ENCODE measurements around the gene OR1I1.

The OR1I1 gene

GRCh38 chr19:15099017-15099582 lies 17.1 kb downstream of the OR1I1 start:
- no peak for DNase-seq

GRCh38 chr19:15101479-15102082 lies 19.6 kb downstream of the OR1I1 start:
- peak; percentile 14 to 31 for DNase-seq

- DNase-seq: no peak
These were observed 22.0 kb downstream of the OR1I1 start for GRCh38 chr19:15104003-15104402.

- DNase-seq: no peak
These were observed 22.4 kb downstream of the OR1I1 start for GRCh38 chr19:15104411-15104810.

DNA sequence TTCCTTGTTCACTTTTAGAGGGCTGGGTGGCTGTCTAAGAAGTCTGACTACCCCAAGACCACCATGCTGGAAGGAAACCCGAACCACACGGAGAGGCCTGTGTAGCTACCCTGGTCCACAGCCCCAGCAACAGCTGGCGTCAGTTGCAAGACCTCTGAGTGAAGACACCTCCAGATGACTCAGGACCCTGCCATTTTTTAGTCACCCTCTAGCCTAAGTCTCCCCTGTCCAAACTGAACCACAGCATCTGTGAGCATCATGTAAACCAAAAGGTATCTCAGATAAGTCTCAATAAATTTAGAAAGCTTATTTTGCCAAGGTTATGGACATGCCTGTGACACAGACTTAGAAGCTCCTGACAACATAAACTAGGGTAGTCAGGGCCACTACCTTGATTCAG lies 23.0 kb downstream of the OR1I1 start:
- DNase-seq: no peak

DNA sequence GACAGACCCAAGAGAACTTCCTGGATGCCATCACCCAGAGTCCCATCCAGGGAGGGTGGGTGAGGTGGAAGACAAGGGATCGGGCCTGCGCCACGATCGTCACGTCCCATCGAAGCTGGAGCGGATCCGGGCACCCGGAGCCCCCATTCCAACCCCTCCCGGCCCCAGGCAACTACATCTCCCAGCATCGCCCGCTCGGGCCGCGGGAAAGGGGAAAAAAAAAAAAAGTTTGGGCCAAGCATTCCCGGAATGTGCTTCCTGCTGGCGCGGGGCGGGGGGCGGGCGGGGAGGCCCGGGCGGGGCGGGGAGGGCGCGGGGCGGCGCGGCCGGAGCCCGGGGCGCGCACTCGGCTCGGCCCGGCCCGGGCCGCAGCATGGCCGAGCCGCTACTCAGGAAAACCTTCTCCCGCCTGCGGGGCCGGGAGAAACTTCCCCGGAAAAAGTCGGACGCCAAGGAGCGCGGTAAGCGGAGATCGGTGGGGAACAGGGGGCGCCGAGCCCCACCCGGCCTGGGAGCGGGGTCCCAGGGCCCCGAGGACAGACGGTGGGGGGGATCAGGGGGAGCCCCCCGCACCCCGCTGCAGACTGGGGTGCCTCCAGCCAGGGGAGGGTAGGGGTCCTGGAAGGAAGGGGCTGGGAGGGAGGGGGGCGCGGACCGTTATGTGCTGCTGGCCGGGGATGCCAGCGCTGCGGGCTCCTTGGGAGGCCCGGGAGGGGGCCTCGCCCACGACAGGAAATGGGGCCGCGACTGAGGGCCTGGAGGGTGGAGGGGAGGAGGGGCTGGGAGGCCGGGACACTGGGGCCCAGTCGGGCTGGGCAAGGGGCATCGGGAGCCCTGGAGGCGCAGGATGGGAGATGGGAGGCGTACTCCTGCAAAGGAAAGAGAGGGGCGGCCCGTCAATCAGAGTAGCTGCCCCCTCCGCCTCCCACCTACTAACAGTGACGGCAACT lies 25.3 kb downstream of the OR1I1 start, which contains the start of gene SYDE1:
Gene SYDE1 (plus strand): TSS at position 341 of the 950 bp plus-strand sequence. CDS start 33 bp downstream, at position 374.
- no peak for DNase-seq

DNA sequence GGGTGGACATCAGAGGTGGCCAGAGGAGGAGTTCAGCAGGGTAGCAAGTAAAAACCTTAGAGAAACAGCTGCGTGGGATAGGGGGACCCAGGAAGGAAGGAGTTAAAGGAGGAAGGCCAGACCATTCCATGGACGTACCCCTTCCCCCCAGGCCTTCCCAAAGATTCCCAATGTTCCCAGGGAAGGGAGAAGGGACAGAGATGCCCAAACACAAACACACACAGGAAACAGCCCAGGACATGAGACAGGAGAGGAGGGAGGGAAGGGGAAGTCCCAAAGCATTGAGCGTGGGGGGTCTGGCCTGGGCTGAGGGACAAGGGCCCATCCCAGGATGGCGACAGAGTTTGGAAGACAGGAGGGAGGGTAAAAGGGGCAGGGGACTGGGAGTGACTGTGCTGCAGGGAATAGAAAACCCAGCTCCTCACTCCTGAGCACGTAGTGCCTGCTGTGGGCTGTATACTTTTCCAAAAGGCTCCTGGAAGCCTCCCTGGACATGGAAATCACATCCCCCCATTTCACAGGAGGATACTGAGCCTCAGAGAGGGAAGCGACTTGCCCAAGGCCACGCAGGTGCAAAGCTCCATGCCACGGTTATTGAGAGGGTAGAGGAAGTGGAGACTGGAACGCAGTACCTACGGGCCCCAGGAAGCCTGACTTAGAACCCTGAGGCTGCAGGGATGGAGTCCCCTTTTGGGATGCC lies 26.3 kb downstream of the OR1I1 start:
- DNase-seq: no peak

GRCh38 chr19:15108845-15109767 lies 27.1 kb downstream of the OR1I1 start:
- DNase-seq: no peak

GRCh38 chr19:15109768-15110417 lies 27.9 kb downstream of the OR1I1 start:
- no peak for DNase-seq

DNA sequence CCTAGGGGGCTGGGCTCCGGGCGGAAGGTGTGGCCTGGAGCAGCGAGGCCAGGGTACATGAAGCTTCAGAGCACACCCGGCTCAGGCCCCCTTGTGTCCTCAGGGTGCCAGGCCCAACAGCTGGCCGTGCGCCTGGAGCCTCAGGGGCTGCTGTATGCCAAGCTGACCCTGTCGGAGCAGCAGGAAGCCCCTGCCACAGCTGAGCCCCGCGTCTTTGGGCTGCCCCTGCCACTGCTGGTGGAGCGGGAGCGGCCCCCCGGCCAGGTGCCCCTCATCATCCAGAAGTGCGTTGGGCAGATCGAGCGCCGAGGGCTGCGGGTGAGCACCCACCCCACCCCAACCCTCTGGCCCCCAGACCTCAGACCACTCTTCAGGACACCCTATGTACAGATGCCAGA lies 28.4 kb downstream of the OR1I1 start:
- no peak for DNase-seq

DNA sequence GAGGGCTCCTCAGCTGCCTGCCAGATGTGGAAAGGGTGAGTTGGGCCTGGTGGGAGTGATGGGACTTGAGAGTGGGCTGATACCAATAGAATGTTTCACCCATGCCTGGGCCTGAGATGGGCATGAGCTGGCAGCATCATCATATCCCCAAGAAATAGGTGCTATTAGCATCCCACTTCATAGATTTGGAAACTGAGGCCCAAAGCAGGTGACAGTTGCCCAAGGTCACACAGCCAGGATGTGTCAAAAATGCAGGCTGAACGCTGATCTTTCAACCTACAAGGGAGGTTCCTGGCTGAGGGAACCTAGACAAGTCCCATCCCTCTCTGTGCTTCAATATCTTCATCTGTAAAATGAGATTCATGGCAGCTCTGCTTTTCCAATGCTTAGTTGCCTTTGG lies 29.7 kb downstream of the OR1I1 start:
- DNase-seq: no peak

- DNase-seq: no peak
These were observed 30.4 kb downstream of the OR1I1 start for GRCh38 chr19:15112385-15112784.

DNA sequence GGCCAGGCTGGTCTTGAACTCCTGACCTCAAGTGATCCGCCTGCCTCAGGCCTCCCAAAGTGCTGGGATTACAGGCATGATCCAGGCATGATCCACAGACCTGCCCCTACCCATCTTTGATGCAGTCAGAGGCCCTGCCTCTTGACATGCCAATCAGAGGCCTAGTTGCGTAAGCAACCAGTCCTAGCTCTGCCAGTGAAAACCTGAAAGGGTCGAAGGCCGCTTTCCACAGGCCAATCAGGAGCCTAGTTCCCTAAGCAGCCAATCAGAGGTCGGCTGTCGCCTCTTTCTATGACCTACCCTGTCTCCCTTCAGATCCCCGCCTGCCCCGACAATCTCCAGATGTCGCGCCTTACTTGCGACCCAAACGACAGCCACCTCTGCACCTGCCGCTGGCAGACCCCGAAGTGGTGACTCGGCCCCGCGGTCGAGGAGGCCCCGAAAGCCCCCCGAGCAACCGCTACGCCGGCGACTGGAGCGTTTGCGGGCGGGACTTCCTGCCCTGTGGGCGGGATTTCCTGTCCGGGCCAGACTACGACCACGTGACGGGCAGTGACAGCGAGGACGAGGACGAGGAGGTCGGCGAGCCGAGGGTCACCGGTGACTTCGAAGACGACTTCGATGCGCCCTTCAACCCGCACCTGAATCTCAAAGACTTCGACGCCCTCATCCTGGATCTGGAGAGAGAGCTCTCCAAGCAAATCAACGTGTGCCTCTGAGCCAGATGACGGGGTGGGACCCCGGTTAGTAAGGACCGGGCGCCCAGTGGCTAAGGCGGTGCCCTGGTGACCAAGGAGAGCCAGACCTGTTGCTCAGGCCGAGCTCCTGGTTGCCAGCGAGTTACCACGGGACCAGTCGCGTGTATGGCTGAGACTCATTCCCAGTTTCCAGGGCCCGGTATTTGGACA lies 31.5 kb downstream of the OR1I1 start:
- no peak for DNase-seq

DNA sequence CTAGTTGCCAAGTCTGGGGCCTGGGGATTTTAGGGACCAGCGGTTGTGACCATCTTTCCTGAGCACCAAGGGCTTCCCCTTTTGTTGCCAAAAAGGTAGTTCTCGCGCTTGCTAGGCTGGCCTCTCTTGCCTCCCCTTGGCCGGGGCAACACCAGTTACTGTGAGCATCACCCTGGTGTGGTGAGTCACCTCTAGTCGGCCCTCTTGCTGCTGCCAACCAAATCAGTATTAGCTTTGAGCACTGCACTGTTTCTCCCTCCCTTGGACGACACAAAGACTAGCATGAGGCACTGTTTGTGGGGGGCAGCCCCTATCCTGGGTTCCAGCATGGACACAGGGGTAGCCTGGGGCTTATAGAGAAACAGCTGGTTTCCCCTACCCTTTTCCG lies 32.1 kb downstream of the OR1I1 start:
- DNase-seq: no peak

DNA sequence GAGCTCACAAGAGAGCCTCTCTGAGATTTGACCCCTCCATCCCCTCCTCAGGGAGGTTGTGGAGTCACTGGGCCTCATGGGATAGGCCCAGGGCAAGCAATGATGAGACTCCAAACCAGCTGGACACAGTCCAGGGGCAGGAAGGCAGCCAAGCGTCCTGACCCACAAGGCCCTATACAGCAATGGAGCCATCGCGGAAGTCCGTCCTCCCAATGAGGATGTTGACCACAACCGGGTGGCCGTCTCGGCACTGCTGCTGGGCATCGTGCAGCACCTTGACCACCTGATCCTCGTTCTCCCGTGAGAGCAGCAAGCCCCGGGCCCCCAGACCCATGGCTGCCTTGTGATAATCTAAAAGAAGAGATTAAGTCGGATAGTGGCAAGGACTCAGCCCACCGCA lies 33.1 kb downstream of the OR1I1 start:
- DNase-seq: no peak

DNA sequence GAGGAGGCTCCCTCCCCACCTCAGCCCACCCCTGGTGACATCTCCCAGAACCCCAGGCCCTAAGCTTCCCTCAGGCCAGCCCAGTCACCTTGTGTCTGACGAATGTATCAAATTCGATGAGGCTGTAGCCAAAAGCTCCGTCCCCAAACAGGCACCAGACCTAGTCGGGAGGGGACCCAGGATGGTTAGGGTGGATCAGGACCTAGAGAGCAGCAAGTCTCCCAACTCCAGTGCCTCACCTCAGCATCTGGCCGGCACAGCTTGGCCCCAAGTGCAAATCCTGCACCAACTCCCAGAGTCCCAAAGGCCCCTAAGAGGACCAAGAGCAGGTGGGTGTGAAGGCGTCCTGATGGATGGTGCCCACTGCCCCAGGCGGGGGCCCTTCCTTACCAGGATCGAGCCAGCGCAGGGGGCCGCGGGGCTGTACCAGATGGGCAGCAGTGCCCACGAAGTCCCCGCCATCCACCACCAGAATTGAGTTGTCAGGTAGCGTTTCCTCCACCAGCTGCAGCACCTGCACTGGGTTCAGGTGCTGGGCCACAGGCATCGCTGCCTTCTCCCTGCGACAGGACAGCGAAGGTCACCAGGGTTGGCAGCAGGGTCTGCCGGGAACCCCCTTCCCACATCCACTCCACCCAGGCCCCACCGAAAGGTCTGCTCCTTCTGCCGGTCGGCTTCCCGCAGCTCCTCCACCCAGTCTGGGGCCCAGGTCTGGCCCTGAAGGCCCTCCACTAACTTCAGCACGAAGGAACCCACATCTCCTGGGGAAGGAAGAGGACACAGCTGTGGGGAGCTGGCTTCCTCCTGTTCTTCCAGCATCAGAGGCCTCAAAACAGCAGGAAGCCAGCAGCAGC lies 34.0 kb downstream of the OR1I1 start:
- no peak for DNase-seq

DNA sequence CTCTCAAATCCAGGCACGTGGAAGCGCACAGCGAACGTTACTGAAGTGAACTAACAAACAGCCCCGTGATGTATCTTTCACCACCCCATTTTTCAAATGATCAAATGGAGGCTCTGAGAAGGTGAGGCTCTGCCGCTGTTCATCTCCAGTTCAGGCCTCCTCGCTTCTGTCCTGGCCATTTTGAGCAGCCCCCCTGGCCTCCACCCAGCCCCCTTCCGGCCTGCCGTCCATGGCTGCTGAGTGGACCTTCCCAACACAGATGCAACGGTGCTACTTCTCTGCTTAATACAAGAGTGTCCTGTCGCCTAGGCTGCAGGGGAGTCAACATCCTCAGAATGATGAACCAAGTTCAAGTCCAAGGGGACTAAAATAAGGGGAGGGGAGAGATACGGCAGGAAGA lies 34.8 kb downstream of the OR1I1 start:
- DNase-seq: no peak

DNA sequence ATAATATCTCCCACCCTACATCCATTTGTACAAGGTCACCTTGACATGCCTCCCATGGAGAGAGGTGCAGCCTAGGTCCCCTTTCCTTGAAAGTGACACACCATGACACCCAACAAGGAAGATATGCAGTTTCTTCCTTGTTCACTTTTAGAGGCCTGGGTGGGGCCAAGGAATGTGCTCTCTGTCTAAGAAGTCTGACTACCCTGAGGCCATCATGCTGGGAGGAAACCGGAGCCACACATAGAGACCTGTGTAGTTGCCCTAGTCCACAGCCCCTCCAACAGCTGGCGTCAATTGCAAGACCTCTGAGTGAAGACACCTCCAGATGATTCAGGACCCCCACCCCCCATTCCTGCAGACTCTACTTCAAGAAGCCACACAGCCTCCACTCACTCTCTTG lies 36.2 kb downstream of the OR1I1 start:
- no peak for DNase-seq

DNA sequence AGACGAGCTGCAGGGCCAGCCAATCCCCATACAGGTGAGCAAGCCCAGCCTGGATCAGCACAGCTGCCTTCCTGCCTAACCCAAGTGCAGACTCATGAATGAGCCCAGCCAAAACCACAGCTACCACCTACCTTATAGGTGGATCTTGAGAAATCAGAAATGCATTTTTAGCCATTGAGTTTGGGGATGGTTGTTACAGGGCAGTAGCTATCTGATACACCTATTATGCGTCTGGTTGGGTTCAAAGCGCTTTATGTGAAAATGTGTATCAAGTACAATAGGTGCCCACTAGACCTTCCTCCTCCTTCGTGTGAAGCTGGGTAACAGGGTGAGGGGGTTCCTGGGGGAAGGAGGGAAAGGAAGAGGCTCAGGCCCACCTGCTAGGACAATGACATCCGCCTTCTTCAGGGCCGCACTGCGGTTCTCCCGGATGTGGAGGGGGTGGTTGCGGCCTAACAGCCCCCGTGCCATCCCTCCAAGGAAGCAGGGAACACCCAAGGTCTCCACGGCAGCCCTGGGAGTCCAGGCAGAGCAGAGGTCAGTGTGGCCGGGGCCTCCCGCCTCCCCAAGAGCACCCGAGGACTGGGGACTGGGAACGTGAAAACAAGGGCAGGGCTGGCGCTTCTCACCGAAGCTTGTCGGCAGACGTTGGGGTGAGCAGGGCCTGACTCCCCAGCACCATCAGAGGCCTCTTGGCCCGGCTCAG lies 36.9 kb downstream of the OR1I1 start:
- DNase-seq: no peak

Data from AML-193 (cell line).